OCI-LY3 (cell line): ENCODE results near the gene ADAMTS19.

Source experiments
- CTCF ChIP-seq: fragments of 200-600, 300-600 bp; sonication (generic); IDR thresholded peaks from 2 replicates; pipeline ENCODE4 v1.5.1; 2014; ENCODE audit warnings: antibody characterized with exemption, low read length, low read depth
- EZH2phosphoT487 ChIP-seq: fragments of 200-600 bp; shearing (Covaris generic); IDR thresholded peaks from 2 replicates; pipeline ENCODE4 v1.6.1; 2018; ENCODE audit warnings: antibody characterized with exemption, mixed run types, low read depth

- TF ChIP-seq CTCF (no peak), EZH2phosphoT487 (no peak)
These were observed 36.9 kb downstream of the ADAMTS19 start for GRCh38 chr5:129496864-129497595.
